Mucosa of rectum (tissue), 2 donors: ENCODE results near the gene RFTN1.

Source experiments
- H3K27ac ChIP-seq, 2 donors: one replicate each; pipeline ENCODE4 v1.7.0; 2013; ENCODE audit warnings: inconsistent platforms in 2 of 2, low read depth in 2 of 2, low read length in 2 of 2
- H3K27me3 ChIP-seq, 2 donors: one replicate each; pipeline ENCODE4 v1.7.0; 2013; ENCODE audit warnings: low read length in 2 of 2; ENCODE audit not compliant: control insufficient read depth in 2 of 2, insufficient read depth in 2 of 2
- H3K36me3 ChIP-seq, 2 donors: one replicate each; pipeline ENCODE4 v1.7.0; 2013; ENCODE audit warnings: low read length in 2 of 2; ENCODE audit not compliant: control insufficient read depth in 2 of 2, insufficient read depth in 2 of 2
- H3K4me1 ChIP-seq, 2 donors: one replicate each; pipeline ENCODE4 v1.7.0; 2013; ENCODE audit warnings: low read length in 2 of 2, mild to moderate bottlenecking in 1 of 2; ENCODE audit not compliant: control insufficient read depth in 2 of 2, insufficient read depth in 2 of 2
- H3K4me3 ChIP-seq, 2 donors: one replicate each; pipeline ENCODE4 v1.7.0; 2013; ENCODE audit warnings: low read length in 2 of 2
- H3K9ac ChIP-seq, 2 donors: one replicate each; pipeline ENCODE4 v1.7.0; 2013; ENCODE audit warnings: low read length in 2 of 2, low read depth in 1 of 2, mild to moderate bottlenecking in 1 of 2
- H3K9me3 ChIP-seq, 2 donors: one replicate each; pipeline ENCODE4 v1.7.0; 2013; ENCODE audit warnings: low read length in 2 of 2; ENCODE audit not compliant: control insufficient read depth in 2 of 2
- donor health status: healthy.
- donor health status: Normal muscosa, but diverticular disease.

RFTN1 gene

GRCh38 chr3:16428612-16429011 is 84.9 kb downstream of the RFTN1 start:
- no peak overlapping the region for H3K9ac ChIP-seq

GRCh38 chr3:16427103-16427965 is 86.2 kb downstream of the RFTN1 start:
- no peaks in the 10 kb centered on the region for H3K36me3 ChIP-seq
- peaks cover 0 to 2% of the 10 kb centered on the region in 2 donors for H3K4me1 ChIP-seq
- H3K27ac ChIP-seq, result peak overlapping the region; percentile 52 to 67
- no peaks in the 10 kb centered on the region for H3K9me3 ChIP-seq
- H3K9ac ChIP-seq, result no peak overlapping the region
- no peak overlapping the region for H3K4me3 ChIP-seq
- H3K27me3 ChIP-seq, result no peaks in the 10 kb centered on the region

More at GRCh38 chr3:16428612-16429011, 84.9 kb downstream of the RFTN1 start:
- H3K4me1 ChIP-seq, result peaks cover 0 to 2% of the 10 kb centered on the region in 2 donors
- H3K4me3 ChIP-seq, result no peak overlapping the region
- no peaks in the 10 kb centered on the region for H3K36me3 ChIP-seq
- H3K27ac ChIP-seq, result no peak overlapping the region
- H3K9me3 ChIP-seq, result no peaks in the 10 kb centered on the region
- no peaks in the 10 kb centered on the region for H3K27me3 ChIP-seq

GRCh38 chr3:16426665-16427064 is 86.8 kb downstream of the RFTN1 start:
- peak overlapping the region; percentile 52 to 67 for H3K27ac ChIP-seq
- no peaks in the 10 kb centered on the region for H3K27me3 ChIP-seq
- H3K9me3 ChIP-seq, result no peaks in the 10 kb centered on the region
- no peaks in the 10 kb centered on the region for H3K36me3 ChIP-seq
- peaks cover 0 to 2% of the 10 kb centered on the region in 2 donors for H3K4me1 ChIP-seq
- no peak overlapping the region for H3K9ac ChIP-seq
- H3K4me3 ChIP-seq, result no peak overlapping the region

- Histone ChIP-seq H3K9me3 (no peaks in the 10 kb centered on the region), H3K4me3 (no peak overlapping the region), H3K27me3 (no peaks in the 10 kb centered on the region), H3K9ac (no peak overlapping the region), H3K4me1 (peaks cover 0 to 2% of the 10 kb centered on the region in 2 donors), H3K27ac (no peak overlapping the region), H3K36me3 (no peaks in the 10 kb centered on the region)
These were observed 87.5 kb downstream of the RFTN1 start for GRCh38 chr3:16426029-16426400.

- Histone ChIP-seq H3K27ac (no peak overlapping the region), H3K4me1 (peaks cover 0 to 2% of the 10 kb centered on the region in 2 donors), H3K9me3 (no peaks in the 10 kb centered on the region), H3K36me3 (no peaks in the 10 kb centered on the region), H3K27me3 (no peaks in the 10 kb centered on the region), H3K9ac (no peak overlapping the region), H3K4me3 (no peak overlapping the region)
These were observed 88.0 kb downstream of the RFTN1 start for GRCh38 chr3:16425398-16426028.

- H3K9me3 ChIP-seq, result no peaks in the 10 kb centered on the region
- no peaks in the 10 kb centered on the region for H3K27me3 ChIP-seq
- no peaks in the 10 kb centered on the region for H3K36me3 ChIP-seq
- H3K4me3 ChIP-seq, result no peak overlapping the region
- no peak overlapping the region for H3K9ac ChIP-seq
- H3K27ac ChIP-seq, result no peak overlapping the region
- H3K4me1 ChIP-seq, result peaks cover 2 to 3% of the 10 kb centered on the region in 2 donors
These were observed 89.4 kb downstream of the RFTN1 start for GRCh38 chr3:16423947-16424673.

GRCh38 chr3:16423298-16423697 is 90.2 kb downstream of the RFTN1 start:
- no peak overlapping the region for H3K27ac ChIP-seq
- H3K36me3 ChIP-seq, result no peaks in the 10 kb centered on the region
- H3K4me3 ChIP-seq, result no peak overlapping the region
- H3K9me3 ChIP-seq, result no peaks in the 10 kb centered on the region
- no peaks in the 10 kb centered on the region for H3K27me3 ChIP-seq
- H3K4me1 ChIP-seq, result peaks cover 2 to 3% of the 10 kb centered on the region in 2 donors
- H3K9ac ChIP-seq, result no peak overlapping the region

GRCh38 chr3:16419640-16420241 is 93.8 kb downstream of the RFTN1 start:
- H3K9me3 ChIP-seq, result no peaks in the 10 kb centered on the region

GRCh38 chr3:16417945-16418739 is 95.4 kb downstream of the RFTN1 start:
- Histone ChIP-seq H3K4me3 (no peak overlapping the region), H3K4me1 (peaks cover 0 to 3% of the 10 kb centered on the region in 2 donors), H3K9me3 (no peaks in the 10 kb centered on the region), H3K9ac (no peak overlapping the region), H3K36me3 (no peaks in the 10 kb centered on the region), H3K27me3 (no peaks in the 10 kb centered on the region), H3K27ac (no peak overlapping the region)

More at GRCh38 chr3:16419640-16420241, 93.8 kb downstream of the RFTN1 start:
- Histone ChIP-seq H3K27ac (no peak overlapping the region), H3K36me3 (no peaks in the 10 kb centered on the region), H3K4me3 (no peak overlapping the region), H3K4me1 (peaks cover 0 to 3% of the 10 kb centered on the region in 2 donors), H3K9ac (no peak overlapping the region), H3K27me3 (no peaks in the 10 kb centered on the region)
